ENCODE measurements around the gene SLC8A3. TPM values are rescaled to one million over a fixed set of nuclear protein-coding genes. Genes with fewer than 3 reads are reported as not detected.

SLC8A3 gene
- total and polyA plus RNA-seq, 9 donors: 0.04 to 0.53 (median 0.10) TPM; not detected in 3

GRCh38 chr14:70094106-70094505 is 94.6 kb downstream of the SLC8A3 start:
- intact Hi-C loops (cut with DNase I): no loop called here
- 77 to 91% (median 78%) methylated on average over 3 of the region's 3 CpGs for WGBS, 3 donors

GRCh38 chr14:70093156-70093555 is 95.6 kb downstream of the SLC8A3 start:
- Histone ChIP-seq H3K4me3 (no peak overlapping the region), H3K27me3 (no peaks in the 10 kb centered on the region), H3K36me3 (no peaks in the 10 kb centered on the region), H3K9me3 (no peaks in the 10 kb centered on the region), H3K27ac (no peak overlapping the region), H3K4me1 (ENCODE audit: insufficient read depth) (no peaks in the 10 kb centered on the region)
- TF ChIP-seq EP300 (IDR thresholded peaks at IDR 0.05): no peak
- TF ChIP-seq CTCF (IDR thresholded peaks at IDR 0.05): no peak
- TF ChIP-seq POLR2A (IDR thresholded peaks at IDR 0.05): no peak
- intact Hi-C loops (cut with DNase I): no loop called here
- WGBS, 3 donors: 71 to 74% (median 72%) methylated on average over 2 of the region's 2 CpGs
- DNase-seq: no peak

More at GRCh38 chr14:70094106-70094505, 94.6 kb downstream of the SLC8A3 start:
- no peaks in the 10 kb centered on the region for H3K4me1 ChIP-seq (ENCODE audit: insufficient read depth)
- H3K36me3 ChIP-seq: no peaks in the 10 kb centered on the region
- H3K27me3 ChIP-seq: no peaks in the 10 kb centered on the region
- DNase-seq: no peak
- H3K9me3 ChIP-seq: no peaks in the 10 kb centered on the region
- TF ChIP-seq POLR2A (IDR thresholded peaks at IDR 0.05) (no peak), CTCF (IDR thresholded peaks at IDR 0.05) (no peak), EP300 (IDR thresholded peaks at IDR 0.05) (no peak)
- no peak overlapping the region for H3K4me3 ChIP-seq
- no peak overlapping the region for H3K27ac ChIP-seq

GRCh38 chr14:70087380-70087697 is 101.4 kb downstream of the SLC8A3 start:
- TF ChIP-seq CTCF (IDR thresholded peaks at IDR 0.05) (no peak), EP300 (IDR thresholded peaks at IDR 0.05) (no peak), POLR2A (IDR thresholded peaks at IDR 0.05) (no peak)
- DNase-seq: no peak
- Histone ChIP-seq H3K4me1 (ENCODE audit: insufficient read depth) (no peaks in the 10 kb centered on the region), H3K9me3 (no peaks in the 10 kb centered on the region), H3K4me3 (no peak overlapping the region), H3K27me3 (no peaks in the 10 kb centered on the region), H3K36me3 (no peaks in the 10 kb centered on the region), H3K27ac (no peak overlapping the region)
- intact Hi-C loops (cut with DNase I): no loop called here
- WGBS, 3 donors: 0 to 6% (median 2%) methylated on average over 2 of the region's 2 CpGs

GRCh38 chr14:70086685-70087379 is 101.9 kb downstream of the SLC8A3 start:
- no peak overlapping the region for H3K4me3 ChIP-seq
- no peaks in the 10 kb centered on the region for H3K27me3 ChIP-seq
- H3K9me3 ChIP-seq: no peaks in the 10 kb centered on the region
- H3K27ac ChIP-seq: no peak overlapping the region
- TF ChIP-seq CTCF (IDR thresholded peaks at IDR 0.05) (no peak), POLR2A (IDR thresholded peaks at IDR 0.05) (no peak), EP300 (IDR thresholded peaks at IDR 0.05) (no peak)
- intact Hi-C loops (cut with DNase I): no loop called here
- no peak for DNase-seq
- no peaks in the 10 kb centered on the region for H3K4me1 ChIP-seq (ENCODE audit: insufficient read depth)
- H3K36me3 ChIP-seq: no peaks in the 10 kb centered on the region
- WGBS, 3 donors: 24 to 33% (median 32%) methylated on average over 5 of the region's 5 CpGs
